ENCODE results near the gene ESPNL.

Gene ESPNL

DNA sequence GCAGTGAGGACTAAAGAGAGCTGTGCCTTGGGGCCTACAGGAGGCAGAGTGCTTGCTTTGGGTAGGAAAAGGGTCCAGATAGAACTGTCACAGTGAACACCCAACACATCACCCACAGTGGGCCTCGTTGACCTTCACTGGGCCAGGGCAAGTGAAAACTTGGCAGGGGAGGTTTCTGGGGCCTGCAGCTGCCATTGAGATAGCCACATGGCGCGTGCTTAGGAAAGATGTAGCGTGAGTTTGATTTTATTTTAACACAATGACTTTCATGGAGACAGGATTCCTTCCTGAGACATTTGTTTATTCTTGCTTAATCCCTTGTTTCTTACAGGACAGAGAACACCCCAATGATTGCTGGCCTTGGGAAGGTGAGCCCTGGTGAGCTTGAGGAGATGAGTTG is 9.3 kb upstream of the ESPNL start:
- no peak overlapping the region for H3K27ac ChIP-seq
- no peak for TF ChIP-seq ZFX (IDR thresholded peaks at IDR 0.05)
- TF ChIP-seq CTCF (conservative IDR thresholded peaks at IDR 0.05) = no peak

GRCh38 chr2:238091436-238092060 is 8.6 kb upstream of the ESPNL start:
- no peak for TF ChIP-seq ZFX (IDR thresholded peaks at IDR 0.05)
- no peak for TF ChIP-seq CTCF (conservative IDR thresholded peaks at IDR 0.05)
- no peak overlapping the region for H3K27ac ChIP-seq

- no peak overlapping the region for H3K27ac ChIP-seq
- TF ChIP-seq ZFX (IDR thresholded peaks at IDR 0.05) = no peak
- TF ChIP-seq CTCF (conservative IDR thresholded peaks at IDR 0.05) = no peak
Measured at GRCh38 chr2:238092486-238093035, 7.6 kb upstream of the ESPNL start.

- TF ChIP-seq CTCF (conservative IDR thresholded peaks at IDR 0.05) (no peak), ZFX (IDR thresholded peaks at IDR 0.05) (no peak)
- H3K27ac ChIP-seq = no peak overlapping the region
Measured at GRCh38 chr2:238093181-238094140, 6.7 kb upstream of the ESPNL start.

DNA sequence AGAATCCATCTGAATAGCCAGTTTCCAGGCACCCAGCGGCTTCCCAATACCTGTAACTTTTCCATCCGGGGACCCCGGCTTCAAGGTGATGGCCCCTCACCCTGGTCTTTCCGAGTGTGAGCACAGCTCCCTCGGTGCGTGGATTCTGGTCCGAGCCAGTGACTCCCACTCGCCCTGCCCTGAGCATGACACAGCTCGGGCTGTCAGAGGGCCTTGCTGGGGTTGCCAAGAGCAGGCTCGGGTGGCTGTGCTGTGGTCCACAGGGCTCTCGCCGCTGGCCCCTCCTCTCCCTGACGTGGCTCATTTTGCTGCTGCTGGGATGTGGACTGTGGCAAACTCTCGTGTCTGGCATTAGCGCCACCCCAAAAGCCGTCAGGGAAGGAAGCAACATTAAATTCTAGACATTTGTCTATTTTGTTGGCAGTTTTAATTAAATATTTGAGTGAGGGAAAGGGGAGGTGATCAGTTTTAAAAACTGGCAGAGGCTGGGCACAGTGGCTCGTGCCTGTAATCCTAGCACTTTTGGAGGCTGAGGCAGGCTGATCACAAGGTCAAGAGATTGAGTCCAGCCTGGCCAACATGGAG is 5.6 kb upstream of the ESPNL start:
- H3K27ac ChIP-seq = no peak overlapping the region
- no peak for TF ChIP-seq CTCF (conservative IDR thresholded peaks at IDR 0.05)
- TF ChIP-seq ZFX (IDR thresholded peaks at IDR 0.05) = no peak

DNA sequence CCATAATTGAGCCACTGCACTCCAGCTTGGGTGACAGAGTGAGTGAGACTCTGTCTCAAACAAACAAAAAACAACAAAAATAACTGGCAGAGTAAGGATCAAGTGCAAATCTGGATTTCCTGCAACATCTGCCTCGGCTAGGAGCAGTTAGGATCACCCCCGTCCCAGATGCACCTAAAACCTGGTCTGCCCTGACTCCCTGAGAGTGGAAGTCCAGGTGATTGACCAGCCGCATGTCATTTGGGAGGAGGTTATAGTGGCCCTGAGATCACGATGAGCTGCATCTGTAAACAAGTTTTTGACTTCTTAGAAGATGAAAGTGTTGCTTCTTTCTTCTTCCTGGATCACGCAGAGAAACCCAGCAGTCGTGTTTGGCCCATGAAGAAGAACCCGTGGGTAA is 5.0 kb upstream of the ESPNL start:
- H3K27ac ChIP-seq = no peak overlapping the region
- TF ChIP-seq CTCF (conservative IDR thresholded peaks at IDR 0.05) (no peak), ZFX (IDR thresholded peaks at IDR 0.05) (no peak)
